HTERT RPE-1 (cell line): ENCODE data around the gene FAM117B.
"Not testable (repeated sequence)": the region's sequence is repeated elsewhere in the genome, so short reads cannot be mapped to it uniquely, and the experiment has no call there.

Experiments
- in situ Hi-C: fragments of 300-500 bp; cut with MboI; formaldehyde crosslinking; loops from 4 replicates; pipeline ENCODE4 v1.14.3; 2020; ENCODE audit warnings: low sequenced_read_pairs

FAM117B gene

GRCh38 chr2:202636213-202636513, 1.4 kb downstream of the FAM117B start:
- in situ Hi-C loops = no loop called here

DNA sequence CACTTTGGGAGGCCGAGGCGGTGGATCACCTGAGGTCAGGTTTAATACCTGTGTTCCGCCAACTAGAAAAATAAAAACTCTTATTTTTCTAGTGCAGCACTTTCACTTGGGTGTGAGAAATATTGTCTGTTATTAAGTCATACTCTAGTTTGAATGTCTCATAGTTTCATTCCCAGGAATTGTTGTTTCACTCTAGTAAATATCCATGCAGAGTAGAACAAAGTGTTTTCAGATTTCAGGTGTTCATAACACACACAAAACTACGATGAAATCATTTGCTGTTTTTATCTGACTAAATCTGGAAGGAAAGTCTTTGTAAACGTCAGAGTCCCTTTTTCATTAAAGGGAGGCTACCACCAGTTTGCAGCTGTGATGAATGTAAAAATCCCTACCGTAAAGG, 4.0 kb downstream of the FAM117B start:
- in situ Hi-C loops = no loop called here

- in situ Hi-C loops = no loop called here
These were observed 4.5 kb downstream of the FAM117B start for GRCh38 chr2:202639231-202639630.

DNA sequence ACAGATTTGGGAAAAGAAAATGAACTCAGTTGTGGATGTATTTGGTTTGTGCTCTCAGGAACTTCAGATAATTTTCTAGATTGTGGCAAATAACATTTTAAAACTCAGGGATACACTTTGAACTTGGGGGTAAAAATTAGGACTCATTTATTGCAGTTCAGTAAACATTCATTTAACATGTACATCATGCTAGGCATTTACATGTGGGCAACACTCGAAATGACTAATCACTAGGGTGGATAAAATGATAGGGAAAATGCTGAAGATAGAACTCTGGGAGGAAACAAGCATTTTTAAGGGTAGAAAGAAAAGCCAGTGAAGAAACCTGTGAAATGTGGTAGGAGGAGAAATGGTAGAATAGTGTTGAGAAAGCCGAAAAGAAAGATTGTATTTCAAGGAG, 7.8 kb downstream of the FAM117B start:
- in situ Hi-C loops = no loop called here

GRCh38 chr2:202643012-202643858, 8.5 kb downstream of the FAM117B start:
- in situ Hi-C loops = no loop called here

- in situ Hi-C loops = no loop called here
These were observed 17.4 kb downstream of the FAM117B start for GRCh38 chr2:202652119-202652518.

GRCh38 chr2:202653890-202654289, 19.1 kb downstream of the FAM117B start:
- in situ Hi-C loops = no loop called here

- in situ Hi-C loops = no loop called here
These were observed 23.1 kb downstream of the FAM117B start for GRCh38 chr2:202657876-202658275.

DNA sequence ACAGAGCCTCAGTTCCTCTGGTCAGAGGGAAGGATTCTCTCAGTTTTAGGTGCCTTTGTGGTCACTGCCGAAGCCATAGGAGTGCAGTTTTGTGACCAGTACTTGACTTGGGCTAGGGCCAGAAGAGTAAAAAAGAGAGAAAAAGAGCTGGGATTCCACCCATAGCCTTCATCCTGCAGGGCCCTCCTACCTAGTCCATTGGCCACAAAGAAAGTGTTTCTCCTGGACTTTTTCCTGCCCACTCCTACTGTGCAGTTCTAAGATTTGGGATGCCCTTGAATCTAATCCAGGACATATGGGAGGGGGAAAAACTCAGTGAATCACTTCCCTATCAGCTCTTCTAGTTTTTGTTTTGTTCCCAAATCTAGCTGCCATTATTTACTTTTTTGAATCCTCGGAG, 26.0 kb downstream of the FAM117B start:
- in situ Hi-C loops = no loop called here

DNA sequence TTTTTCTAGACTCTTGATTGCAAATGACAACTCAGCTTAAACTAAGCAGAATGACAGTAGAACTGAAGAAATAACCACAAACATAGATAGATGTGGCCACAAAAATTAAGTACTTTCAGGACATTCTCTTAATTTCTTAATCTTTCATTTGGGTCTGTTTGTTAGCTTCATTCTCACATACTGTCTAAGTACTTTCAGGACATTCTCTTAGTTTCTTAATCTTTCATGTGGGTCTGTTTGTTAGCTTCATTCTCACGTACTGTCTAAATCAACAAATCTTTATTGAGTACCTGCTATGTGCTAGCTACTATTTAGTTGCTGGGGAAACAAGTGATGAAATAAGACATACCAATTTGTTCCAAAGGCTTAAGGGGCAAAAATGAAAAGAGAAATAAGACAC, 35.1 kb downstream of the FAM117B start:
- in situ Hi-C loops = no loop called here

DNA sequence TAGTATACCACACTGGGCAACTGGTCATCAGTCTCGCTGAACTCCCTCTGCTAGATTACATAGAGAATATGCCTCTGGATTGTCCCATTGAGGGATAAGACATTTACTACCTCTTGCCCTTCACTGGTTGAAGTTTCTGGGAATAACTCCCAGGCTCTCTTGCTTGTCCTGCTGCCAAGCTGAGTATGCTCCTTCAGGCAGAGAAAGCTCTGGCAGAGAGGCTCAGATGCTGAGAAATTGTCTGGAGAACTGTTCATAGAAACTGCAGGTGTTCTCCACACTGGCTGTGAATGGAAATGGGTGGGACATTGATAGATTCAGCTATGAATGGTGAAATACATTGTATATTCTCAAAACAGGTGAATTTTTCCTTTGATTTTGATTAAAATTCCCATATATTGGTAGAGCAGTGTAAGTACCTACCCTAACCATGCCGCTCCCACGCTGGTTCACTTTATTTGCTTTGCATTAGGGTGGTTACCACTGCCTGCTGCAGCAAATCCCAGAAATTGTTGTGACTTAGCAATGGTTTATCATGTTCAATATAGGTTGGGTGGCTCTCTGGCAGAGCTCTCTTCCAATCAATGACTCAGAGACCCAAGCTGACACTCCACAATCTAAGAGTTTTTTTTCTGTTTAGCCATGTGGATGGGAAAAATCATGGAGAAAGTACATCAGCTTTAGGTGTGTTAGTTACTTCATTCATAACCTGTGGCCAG, 36.7 kb downstream of the FAM117B start:
- in situ Hi-C loops = no loop called here

DNA sequence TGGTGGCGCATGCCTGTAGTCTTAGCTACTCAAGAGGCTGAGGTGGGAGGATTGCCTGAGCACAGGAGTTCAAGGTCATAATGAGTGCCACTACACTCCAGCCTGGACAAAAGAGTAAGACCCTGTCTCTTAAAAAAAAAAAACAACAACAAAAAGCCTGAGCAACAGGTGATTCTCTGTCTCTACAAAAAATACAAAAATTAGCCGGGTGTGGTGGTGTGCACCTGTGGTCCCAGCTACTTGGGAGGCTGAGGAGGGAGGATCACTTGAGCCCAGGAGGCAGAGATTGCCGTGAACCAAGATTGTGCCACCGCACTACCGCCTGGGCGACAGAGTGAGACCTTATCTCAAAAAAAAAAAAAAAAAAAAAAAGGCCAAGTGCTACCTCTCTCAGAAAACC, 40.3 kb downstream of the FAM117B start:
- in situ Hi-C loops = not testable (repeated sequence)

DNA sequence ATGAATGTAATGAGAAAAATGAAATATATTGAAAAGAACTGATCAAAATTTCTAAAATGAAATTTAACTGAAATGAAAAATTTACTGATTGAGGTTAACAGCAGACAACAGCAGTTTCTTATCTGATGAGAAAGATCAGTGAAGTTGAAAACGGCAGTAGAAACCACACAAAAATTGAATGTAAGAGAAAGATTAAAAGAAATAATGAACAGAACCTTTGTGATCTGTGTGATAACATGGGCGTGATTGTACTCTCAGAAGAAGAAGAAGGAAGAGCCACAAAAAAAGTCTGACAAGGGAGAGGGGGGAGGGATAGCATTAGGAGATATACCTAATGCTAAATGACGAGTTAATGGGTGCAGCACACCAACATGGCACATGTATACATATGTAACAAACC, 45.2 kb downstream of the FAM117B start:
- in situ Hi-C loops = no loop called here

- in situ Hi-C loops = no loop called here
These were observed 45.7 kb downstream of the FAM117B start for GRCh38 chr2:202680512-202680911.

- in situ Hi-C loops = no loop called here
These were observed 47.0 kb downstream of the FAM117B start for GRCh38 chr2:202681688-202682205.

DNA sequence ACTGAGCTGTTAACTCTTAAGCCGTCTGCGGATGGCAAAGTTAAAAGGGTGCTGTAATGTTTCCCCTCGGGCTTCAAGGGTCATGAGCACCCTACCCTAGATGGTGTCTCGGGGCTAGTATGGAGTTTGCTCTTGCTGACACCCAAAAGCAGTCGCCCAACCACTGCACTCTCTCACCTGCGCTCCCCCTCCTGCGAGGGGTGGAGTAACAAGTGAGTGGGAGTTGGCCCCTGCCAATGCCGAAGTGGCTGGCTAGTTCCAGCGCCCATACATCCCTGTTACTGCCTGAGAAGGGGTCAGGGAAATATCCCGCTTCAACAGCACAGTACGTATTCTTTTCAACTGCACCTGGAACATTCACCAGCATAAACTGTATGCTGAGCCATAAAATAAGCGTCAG, 47.5 kb downstream of the FAM117B start:
- in situ Hi-C loops = no loop called here

GRCh38 chr2:202687276-202687675, 52.5 kb downstream of the FAM117B start:
- in situ Hi-C loops = no loop called here

DNA sequence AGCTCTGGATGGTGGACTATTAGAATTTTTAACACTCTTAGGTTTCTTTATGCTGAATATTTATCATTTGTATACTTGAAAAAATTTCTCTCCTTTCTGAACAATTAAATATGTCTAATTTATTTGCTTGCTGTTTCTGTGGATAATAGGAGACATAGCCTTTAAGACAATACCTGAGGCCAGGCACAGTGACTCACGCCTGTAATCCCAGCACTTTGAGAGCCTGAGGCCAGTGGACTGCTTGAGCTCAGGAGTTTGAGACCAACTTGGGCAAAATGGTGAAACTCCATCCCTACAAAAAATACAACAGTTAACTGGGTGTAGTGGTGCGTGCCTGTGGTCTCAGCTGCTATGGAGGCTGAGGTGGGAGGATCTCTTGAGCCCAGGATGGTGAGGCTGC, 54.7 kb downstream of the FAM117B start:
- in situ Hi-C loops = no loop called here

GRCh38 chr2:202689898-202690297, 55.1 kb downstream of the FAM117B start:
- in situ Hi-C loops = no loop called here

DNA sequence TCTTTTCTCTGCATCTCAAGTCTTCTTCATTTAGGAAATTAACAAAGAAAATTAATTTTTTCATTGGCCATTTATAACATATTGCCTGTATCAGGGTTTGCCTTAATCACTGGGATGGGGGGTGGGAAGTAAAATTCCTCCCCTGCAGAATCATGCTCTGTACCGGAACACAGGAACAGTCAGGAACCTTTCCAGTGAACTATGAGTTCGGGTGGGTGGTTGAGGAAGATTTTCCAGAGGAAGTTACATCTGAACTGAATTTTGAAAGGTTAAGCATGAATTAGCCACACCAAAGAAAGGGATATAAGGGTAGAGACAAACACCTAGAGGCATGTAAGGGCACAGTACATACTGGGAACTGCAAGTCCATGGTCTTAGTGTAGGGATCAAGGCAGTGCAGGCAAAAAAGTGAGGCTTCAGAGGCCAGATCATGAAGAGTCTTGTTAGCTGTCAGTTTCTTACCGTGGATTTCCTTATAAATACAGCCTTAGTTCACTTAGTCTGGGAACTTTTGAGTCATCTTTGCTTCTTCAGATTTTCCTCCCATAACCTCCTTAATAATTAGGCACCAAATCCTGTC, 55.6 kb downstream of the FAM117B start:
- in situ Hi-C loops = no loop called here

DNA sequence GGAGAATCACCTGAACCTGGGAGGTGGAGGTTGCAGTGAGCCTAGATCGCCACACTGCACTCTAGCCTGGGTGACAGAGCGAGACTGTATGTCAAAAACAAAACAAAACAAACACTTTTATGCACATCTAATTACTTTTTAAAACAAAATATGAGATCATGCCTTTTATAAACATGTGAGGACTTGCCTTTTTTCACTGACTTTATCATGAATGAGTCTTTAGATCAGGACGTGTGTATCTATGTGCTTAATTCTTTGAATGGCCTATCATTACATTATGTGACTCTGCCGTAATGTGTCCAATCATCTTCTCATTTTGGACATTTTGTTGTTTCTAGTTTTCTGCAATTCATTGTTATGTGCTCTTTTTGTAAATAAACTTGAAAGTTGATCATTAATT, 58.7 kb downstream of the FAM117B start:
- in situ Hi-C loops = no loop called here

DNA sequence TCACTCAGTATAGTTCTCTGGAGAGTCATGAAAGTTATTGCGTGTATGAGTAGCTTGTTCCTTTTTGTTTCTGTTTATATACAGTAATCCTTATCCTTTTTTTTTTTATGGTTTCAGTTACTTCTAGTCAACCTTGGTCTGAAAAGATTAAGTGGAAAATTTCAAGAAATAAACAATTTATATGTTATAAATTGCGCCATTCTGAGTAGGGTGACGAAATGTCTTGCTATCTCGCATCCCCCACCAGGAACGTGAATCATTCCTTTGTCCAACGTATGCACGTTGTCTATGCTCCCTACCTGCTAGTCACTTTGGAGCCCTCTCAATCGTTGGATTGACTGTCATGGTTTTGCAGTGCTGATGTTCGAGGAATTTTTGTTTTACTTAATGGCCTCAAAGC, 60.4 kb downstream of the FAM117B start:
- in situ Hi-C loops = no loop called here
